Gastroesophageal sphincter (tissue), 3 donors: ENCODE results near the gene SPECC1L.

ENCODE experiments used
- POLR2A ChIP-seq, 2 donors: fragments of 450-650 bp; IDR thresholded peaks; one replicate each; pipeline ENCODE4 v1.6.1; 2017; ENCODE audit warnings: antibody characterized with exemption in 2 of 2, mild to moderate bottlenecking in 2 of 2, moderate library complexity in 1 of 2
- TF ChIP-seq, protein P1 (sequence below), 4 experiments: fragments of 200-600 bp in 2 of 4; fragments of 450-650 bp in 2 of 4; sonication (generic) in 1 of 4; IDR thresholded peaks; one replicate each; pipeline ENCODE4 v1.5.1; 2017 to 2019; ENCODE audit warnings: antibody characterized with exemption in 4 of 4, mild to moderate bottlenecking in 2 of 4, moderate library complexity in 2 of 4

GRCh38 chr22:24421428-24421931 is 150.8 kb downstream of the SPECC1L start:
- TF ChIP-seq, protein P1, sequence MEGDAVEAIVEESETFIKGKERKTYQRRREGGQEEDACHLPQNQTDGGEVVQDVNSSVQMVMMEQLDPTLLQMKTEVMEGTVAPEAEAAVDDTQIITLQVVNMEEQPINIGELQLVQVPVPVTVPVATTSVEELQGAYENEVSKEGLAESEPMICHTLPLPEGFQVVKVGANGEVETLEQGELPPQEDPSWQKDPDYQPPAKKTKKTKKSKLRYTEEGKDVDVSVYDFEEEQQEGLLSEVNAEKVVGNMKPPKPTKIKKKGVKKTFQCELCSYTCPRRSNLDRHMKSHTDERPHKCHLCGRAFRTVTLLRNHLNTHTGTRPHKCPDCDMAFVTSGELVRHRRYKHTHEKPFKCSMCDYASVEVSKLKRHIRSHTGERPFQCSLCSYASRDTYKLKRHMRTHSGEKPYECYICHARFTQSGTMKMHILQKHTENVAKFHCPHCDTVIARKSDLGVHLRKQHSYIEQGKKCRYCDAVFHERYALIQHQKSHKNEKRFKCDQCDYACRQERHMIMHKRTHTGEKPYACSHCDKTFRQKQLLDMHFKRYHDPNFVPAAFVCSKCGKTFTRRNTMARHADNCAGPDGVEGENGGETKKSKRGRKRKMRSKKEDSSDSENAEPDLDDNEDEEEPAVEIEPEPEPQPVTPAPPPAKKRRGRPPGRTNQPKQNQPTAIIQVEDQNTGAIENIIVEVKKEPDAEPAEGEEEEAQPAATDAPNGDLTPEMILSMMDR (IDR thresholded peaks at IDR 0.05): peak in 1 of 4 experiments; percentile 11
- TF ChIP-seq POLR2A (IDR thresholded peaks at IDR 0.05): no peak
